Left ventricle myocardium inferior (tissue), 1 donor: ENCODE data around the gene RREB1. TPM values are rescaled to one million over a fixed set of nuclear protein-coding genes. Genes with fewer than 3 reads are reported as not detected.

Experiments
- DNase-seq: peaks from one replicate; pipeline ENCODE4 v3.0.0-alpha.2; 2020
- H3K27ac ChIP-seq: fragments of 200-600 bp; replicated peaks from 2 replicates; pipeline ENCODE4 v1.8.0; 2021
- H3K27me3 ChIP-seq: fragments of 200-600 bp; 2 replicates; pipeline ENCODE4 v1.8.0; 2021; ENCODE audit warnings: low read depth
- H3K36me3 ChIP-seq: fragments of 200-600 bp; 2 replicates; pipeline ENCODE4 v1.8.0; 2021
- H3K4me1 ChIP-seq: fragments of 200-600 bp; 2 replicates; pipeline ENCODE4 v1.8.0; 2021
- H3K4me3 ChIP-seq: fragments of 200-600 bp; 2 replicates; pipeline ENCODE4 v1.8.0; 2021; ENCODE audit warnings: mild to moderate bottlenecking, moderate library complexity
- H3K9me3 ChIP-seq: fragments of 200-600 bp; replicated peaks from 2 replicates; pipeline ENCODE4 v1.8.0; 2021
- intact Hi-C: fragments of 100-400 bp; cut with micrococcal nuclease; formaldehyde crosslinking; loops from one replicate; pipeline ENCODE4 v1.11.0; 2022
- total RNA-seq: library from RNA; stranded (reverse); fragmentation: NEBNext Ultra II Directional; extraction: Animal tissue kit (Norgen Biotek cat#: 25700); gene quantifications from one replicate; pipeline ENCODE4 v1.2.1, GENCODE V29; 2021
- TF ChIP-seq, protein P1 (sequence below): fragments of 200-600 bp; IDR thresholded peaks from 2 replicates; pipeline ENCODE4 v1.8.0; 2021; ENCODE audit warnings: antibody characterized with exemption, mild to moderate bottlenecking, borderline replicate concordance
- donor health status: DM: no; HTN: yes; CAD: no; lungs with severe emphysema.

RREB1 gene
- total RNA-seq, 1 donor from 2014 or later, result 33.3 TPM

- Histone ChIP-seq H3K4me3 (no peak overlapping the region), H3K4me1 (peaks cover 26% of the 10 kb centered on the region), H3K27me3 (no peaks in the 10 kb centered on the region), H3K36me3 (peaks cover 30% of the 10 kb centered on the region), H3K27ac (no peak overlapping the region), H3K9me3 (no peaks in the 10 kb centered on the region)
- TF ChIP-seq, protein P1, sequence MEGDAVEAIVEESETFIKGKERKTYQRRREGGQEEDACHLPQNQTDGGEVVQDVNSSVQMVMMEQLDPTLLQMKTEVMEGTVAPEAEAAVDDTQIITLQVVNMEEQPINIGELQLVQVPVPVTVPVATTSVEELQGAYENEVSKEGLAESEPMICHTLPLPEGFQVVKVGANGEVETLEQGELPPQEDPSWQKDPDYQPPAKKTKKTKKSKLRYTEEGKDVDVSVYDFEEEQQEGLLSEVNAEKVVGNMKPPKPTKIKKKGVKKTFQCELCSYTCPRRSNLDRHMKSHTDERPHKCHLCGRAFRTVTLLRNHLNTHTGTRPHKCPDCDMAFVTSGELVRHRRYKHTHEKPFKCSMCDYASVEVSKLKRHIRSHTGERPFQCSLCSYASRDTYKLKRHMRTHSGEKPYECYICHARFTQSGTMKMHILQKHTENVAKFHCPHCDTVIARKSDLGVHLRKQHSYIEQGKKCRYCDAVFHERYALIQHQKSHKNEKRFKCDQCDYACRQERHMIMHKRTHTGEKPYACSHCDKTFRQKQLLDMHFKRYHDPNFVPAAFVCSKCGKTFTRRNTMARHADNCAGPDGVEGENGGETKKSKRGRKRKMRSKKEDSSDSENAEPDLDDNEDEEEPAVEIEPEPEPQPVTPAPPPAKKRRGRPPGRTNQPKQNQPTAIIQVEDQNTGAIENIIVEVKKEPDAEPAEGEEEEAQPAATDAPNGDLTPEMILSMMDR, result no peak
- no peak for DNase-seq
- intact Hi-C loops, result no loop called here
Measured at GRCh38 chr6:7204726-7205125, 97.0 kb downstream of the RREB1 start.

DNA sequence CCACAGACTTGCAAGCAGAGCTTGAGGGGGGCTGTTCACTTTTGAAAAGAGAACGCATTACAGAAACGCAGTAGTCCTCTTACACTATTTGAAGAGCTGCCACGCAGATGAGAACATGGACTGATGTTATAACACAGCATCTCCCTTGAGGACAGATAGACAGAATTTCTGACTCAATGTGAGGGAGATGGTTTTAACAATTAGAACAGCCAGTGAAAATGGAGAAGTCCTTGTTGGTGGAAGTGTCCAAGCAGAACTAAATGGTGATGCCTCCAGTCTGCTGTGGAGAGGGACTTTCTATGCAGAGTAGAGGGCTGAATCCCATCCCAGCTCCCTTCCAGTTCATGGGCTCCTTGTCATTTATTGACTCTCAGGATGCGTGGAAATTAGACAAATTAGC is 100.0 kb downstream of the RREB1 start:
- Histone ChIP-seq H3K36me3 (peaks cover 46% of the 10 kb centered on the region), H3K27me3 (no peaks in the 10 kb centered on the region), H3K9me3 (no peaks in the 10 kb centered on the region), H3K27ac (no peak overlapping the region), H3K4me1 (peaks cover 13% of the 10 kb centered on the region), H3K4me3 (no peak overlapping the region)
- DNase-seq, result no peak
- TF ChIP-seq, protein P1, result no peak
- intact Hi-C loops, result no loop called here

GRCh38 chr6:7213416-7213815 is 105.7 kb downstream of the RREB1 start:
- intact Hi-C loops, result no loop called here
- H3K4me1 ChIP-seq, result peaks cover 49% of the 10 kb centered on the region
- no peak for DNase-seq

DNA sequence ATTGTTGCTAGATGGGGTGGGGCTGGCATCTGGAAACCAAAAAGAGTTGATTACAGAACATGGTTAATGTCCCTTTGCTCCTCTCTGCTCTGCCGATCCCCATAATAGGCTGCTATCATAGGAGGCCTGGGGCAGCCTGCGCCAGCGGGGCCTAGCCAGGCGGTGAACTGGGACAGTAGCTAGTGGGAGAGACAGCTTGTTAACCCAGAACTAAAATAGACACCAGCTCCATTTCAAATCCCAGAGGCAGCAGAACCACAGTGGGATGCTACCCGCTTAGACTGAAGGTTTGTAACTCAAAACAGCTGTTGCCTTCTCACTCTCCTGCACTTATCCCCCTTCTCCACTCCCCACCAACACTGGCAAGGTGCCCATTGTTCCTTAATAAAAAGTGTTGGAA is 106.7 kb downstream of the RREB1 start:
- H3K27ac ChIP-seq, result peak overlapping the region; percentile 82
- no peak overlapping the region for H3K4me3 ChIP-seq
- H3K9me3 ChIP-seq, result no peaks in the 10 kb centered on the region
- peaks cover 59% of the 10 kb centered on the region for H3K4me1 ChIP-seq
- DNase-seq, result no peak
- no peaks in the 10 kb centered on the region for H3K27me3 ChIP-seq
- H3K36me3 ChIP-seq, result peaks cover 58% of the 10 kb centered on the region
- intact Hi-C loops, result no loop called here
- TF ChIP-seq, protein P1, result no peak

More at GRCh38 chr6:7213416-7213815, 105.7 kb downstream of the RREB1 start:
- H3K27me3 ChIP-seq, result no peaks in the 10 kb centered on the region
- peak overlapping the region; percentile 82 for H3K27ac ChIP-seq
- TF ChIP-seq, protein P1, result no peak
- H3K9me3 ChIP-seq, result no peaks in the 10 kb centered on the region
- H3K36me3 ChIP-seq, result peaks cover 58% of the 10 kb centered on the region
- H3K4me3 ChIP-seq, result no peak overlapping the region

- H3K27me3 ChIP-seq, result no peaks in the 10 kb centered on the region
- H3K4me1 ChIP-seq, result peaks cover 66% of the 10 kb centered on the region
- no peak for DNase-seq
- peaks cover 58% of the 10 kb centered on the region for H3K36me3 ChIP-seq
- intact Hi-C loops, result no loop called here
- H3K27ac ChIP-seq, result peak overlapping the region; percentile 82
- no peak overlapping the region for H3K4me3 ChIP-seq
- no peaks in the 10 kb centered on the region for H3K9me3 ChIP-seq
- TF ChIP-seq, protein P1, result no peak
Measured at GRCh38 chr6:7215131-7215530, 107.4 kb downstream of the RREB1 start.
